Measurements from ENCODE around the gene KRTAP10-1.
"Not testable (repeated sequence)": the region's sequence is repeated elsewhere in the genome, so short reads cannot be mapped to it uniquely, and the experiment has no call there.

Gene KRTAP10-1

GRCh38 chr21:44514746-44515358, 25.1 kb downstream of the KRTAP10-1 start:
- no peak for DNase-seq

- no peak for DNase-seq
Observed at GRCh38 chr21:44514218-44514520, 25.8 kb downstream of the KRTAP10-1 start.

GRCh38 chr21:44513389-44514217, 26.4 kb downstream of the KRTAP10-1 start:
- no peak for DNase-seq

GRCh38 chr21:44512496-44513388, 27.3 kb downstream of the KRTAP10-1 start:
- no peak for DNase-seq

- DNase-seq, result no peak
Observed at GRCh38 chr21:44511938-44512275, 28.1 kb downstream of the KRTAP10-1 start.

- no peak for DNase-seq
Observed at GRCh38 chr21:44511219-44511937, 28.6 kb downstream of the KRTAP10-1 start.

- peak; percentile 60 for DNase-seq
Observed at GRCh38 chr21:44510508-44511218, 29.3 kb downstream of the KRTAP10-1 start.

GRCh38 chr21:44510109-44510507, 29.9 kb downstream of the KRTAP10-1 start:
- no peak for DNase-seq

GRCh38 chr21:44509539-44509938, 30.5 kb downstream of the KRTAP10-1 start:
- no peak for DNase-seq

GRCh38 chr21:44508711-44509445, 31.1 kb downstream of the KRTAP10-1 start:
- no peak for DNase-seq

- no peak for DNase-seq
Observed at GRCh38 chr21:44508426-44508710, 31.6 kb downstream of the KRTAP10-1 start.

- DNase-seq, result no peak
Observed at GRCh38 chr21:44507673-44508425, 32.1 kb downstream of the KRTAP10-1 start.

- no peak for DNase-seq
Observed at GRCh38 chr21:44506279-44507255, 33.4 kb downstream of the KRTAP10-1 start.

- DNase-seq, result no peak
Observed at GRCh38 chr21:44505673-44506278, 34.2 kb downstream of the KRTAP10-1 start.

GRCh38 chr21:44503901-44504399, 36.0 kb downstream of the KRTAP10-1 start:
- DNase-seq, result no peak

GRCh38 chr21:44503006-44503889, 36.7 kb downstream of the KRTAP10-1 start:
- not testable (repeated sequence) for DNase-seq

GRCh38 chr21:44502171-44502958, 37.6 kb downstream of the KRTAP10-1 start:
- no peak for DNase-seq

All from suppressor macrophage treated with lipopolysaccharide for 4 hours (primary cell).